Large intestine (tissue), 3 donors: Measurements from ENCODE around the gene MARCHF3. TPM values are rescaled to one million over a fixed set of nuclear protein-coding genes. Genes with fewer than 3 reads are reported as not detected.
"Not testable (repeated sequence)": the region's sequence is repeated elsewhere in the genome, so short reads cannot be mapped to it uniquely, and the experiment has no call there.

Source experiments
- DNase-seq, 2 donors: peaks; one replicate each; pipeline versions ENCODE4 v3.0.0 to v3.0.0-alpha.2; 2013
- H3K27ac ChIP-seq: one replicate; pipeline ENCODE4 v1.5.1; 2013; ENCODE audit warnings: low read length
- H3K27me3 ChIP-seq: 2 replicates; pipeline ENCODE4 v1.6.1; 2013; ENCODE audit warnings: low read length; ENCODE audit not compliant: control insufficient read depth, insufficient read depth
- H3K36me3 ChIP-seq: 2 replicates; pipeline ENCODE4 v1.6.1; 2013; ENCODE audit warnings: low read length; ENCODE audit not compliant: control insufficient read depth, insufficient read depth
- H3K4me1 ChIP-seq: one replicate; pipeline ENCODE4 v1.6.1; 2013; ENCODE audit warnings: low read length; ENCODE audit not compliant: control insufficient read depth, insufficient read depth
- H3K4me3 ChIP-seq: one replicate; pipeline ENCODE4 v1.5.1; 2013; ENCODE audit warnings: low read length
- H3K9me3 ChIP-seq: one replicate; pipeline ENCODE4 v1.6.1; 2013; ENCODE audit warnings: mild to moderate bottlenecking, low read depth, low read length, moderate library complexity; ENCODE audit not compliant: control insufficient read depth
- WGBS: methylation state at CpG from one replicate; pipeline ENCODE4 v1.1.5; 2013; ENCODE audit warnings: low lambda C conversion rate; ENCODE audit not compliant: insufficient coverage; 5-methylcytosine and 5-hydroxymethylcytosine counted together
- polyA plus RNA-seq: library from polyadenylated mRNA; unstranded; fragments of 120-200 nt; gene quantifications from one replicate; pipeline ENCODE4 v1.2.1, GENCODE V29; 2013

MARCHF3 gene
- polyA plus RNA-seq, 1 donor = 6.5 TPM

- H3K4me1 ChIP-seq = no peaks in the 10 kb centered on the region
- no peak overlapping the region for H3K4me3 ChIP-seq
- H3K9me3 ChIP-seq = no peaks in the 10 kb centered on the region
- no peak overlapping the region for H3K27ac ChIP-seq
- 100% methylated on average over 1 of the region's 6 CpGs for WGBS
- no peaks in the 10 kb centered on the region for H3K27me3 ChIP-seq
- no peaks in the 10 kb centered on the region for H3K36me3 ChIP-seq
- DNase-seq = no peak
Observed at GRCh38 chr5:126900796-126901195, 129.6 kb downstream of the MARCHF3 start.

- Histone ChIP-seq H3K27me3 (no peaks in the 10 kb centered on the region), H3K9me3 (no peaks in the 10 kb centered on the region), H3K4me3 (no peak overlapping the region), H3K36me3 (no peaks in the 10 kb centered on the region), H3K27ac (no peak overlapping the region), H3K4me1 (no peaks in the 10 kb centered on the region)
- DNase-seq = no peak
Observed at GRCh38 chr5:126899476-126899875, 130.9 kb downstream of the MARCHF3 start.

GRCh38 chr5:126897851-126898630 is 132.3 kb downstream of the MARCHF3 start:
- Histone ChIP-seq H3K4me1 (no peaks in the 10 kb centered on the region), H3K4me3 (no peak overlapping the region), H3K9me3 (no peaks in the 10 kb centered on the region), H3K36me3 (no peaks in the 10 kb centered on the region), H3K27ac (no peak overlapping the region), H3K27me3 (no peaks in the 10 kb centered on the region)
- 100% methylated on average over 1 of the region's 5 CpGs for WGBS
- no peak for DNase-seq

GRCh38 chr5:126896170-126896702 is 134.1 kb downstream of the MARCHF3 start:
- WGBS = no CpG with 5 or more reads among the region's 9 CpGs
- Histone ChIP-seq H3K4me1 (no peaks in the 10 kb centered on the region), H3K27me3 (no peaks in the 10 kb centered on the region), H3K27ac (no peak overlapping the region), H3K36me3 (no peaks in the 10 kb centered on the region), H3K9me3 (no peaks in the 10 kb centered on the region), H3K4me3 (no peak overlapping the region)
- no peak for DNase-seq

- not testable (repeated sequence) for H3K4me3 ChIP-seq, H3K9me3 ChIP-seq, H3K27me3 ChIP-seq, H3K27ac ChIP-seq, H3K4me1 ChIP-seq, DNase-seq, H3K36me3 ChIP-seq
- WGBS = no CpG with 5 or more reads among the region's 14 CpGs
Observed at GRCh38 chr5:126895712-126896111, 134.6 kb downstream of the MARCHF3 start.

GRCh38 chr5:126890414-126890813 is 139.9 kb downstream of the MARCHF3 start:
- H3K27ac ChIP-seq, H3K9me3 ChIP-seq, H3K27me3 ChIP-seq, H3K4me3 ChIP-seq, DNase-seq, H3K36me3 ChIP-seq, H3K4me1 ChIP-seq: not testable (repeated sequence)
- WGBS = no CpG with 5 or more reads among the region's 2 CpGs

GRCh38 chr5:126888175-126888574 is 142.2 kb downstream of the MARCHF3 start:
- Histone ChIP-seq H3K4me3 (no peak overlapping the region), H3K9me3 (no peaks in the 10 kb centered on the region), H3K4me1 (no peaks in the 10 kb centered on the region), H3K27ac (no peak overlapping the region), H3K27me3 (no peaks in the 10 kb centered on the region), H3K36me3 (no peaks in the 10 kb centered on the region)
- no peak for DNase-seq
- WGBS = no CpG with 5 or more reads among the region's 1 CpG

- no peak overlapping the region for H3K4me3 ChIP-seq
- WGBS = no CpG with 5 or more reads among the region's 5 CpGs
- H3K9me3 ChIP-seq = no peaks in the 10 kb centered on the region
- H3K36me3 ChIP-seq = no peaks in the 10 kb centered on the region
- no peak for DNase-seq
- no peak overlapping the region for H3K27ac ChIP-seq
- no peaks in the 10 kb centered on the region for H3K27me3 ChIP-seq
- H3K4me1 ChIP-seq = no peaks in the 10 kb centered on the region
Observed at GRCh38 chr5:126884269-126884819, 146.0 kb downstream of the MARCHF3 start.

- Histone ChIP-seq H3K4me1 (no peaks in the 10 kb centered on the region), H3K27me3 (no peaks in the 10 kb centered on the region), H3K4me3 (no peak overlapping the region), H3K27ac (no peak overlapping the region), H3K36me3 (no peaks in the 10 kb centered on the region), H3K9me3 (no peaks in the 10 kb centered on the region)
- no peak for DNase-seq
- WGBS = 0% methylated on average over 1 of the region's 2 CpGs
Observed at GRCh38 chr5:126883564-126884245, 146.7 kb downstream of the MARCHF3 start.

GRCh38 chr5:126881821-126882600 is 148.3 kb downstream of the MARCHF3 start:
- no peak overlapping the region for H3K4me3 ChIP-seq

More at GRCh38 chr5:126881821-126882600, 148.3 kb downstream of the MARCHF3 start:
- no peaks in the 10 kb centered on the region for H3K9me3 ChIP-seq
- H3K36me3 ChIP-seq = no peaks in the 10 kb centered on the region
- 100% methylated on average over 1 of the region's 5 CpGs for WGBS
- H3K4me1 ChIP-seq = no peaks in the 10 kb centered on the region
- H3K27me3 ChIP-seq = no peaks in the 10 kb centered on the region
- no peak overlapping the region for H3K27ac ChIP-seq
- DNase-seq = no peak
